ENCODE data around the gene EFHC1. TPM values are rescaled to one million over a fixed set of nuclear protein-coding genes. Genes with fewer than 3 reads are reported as not detected.

The EFHC1 gene
- total RNA-seq, 1 experiment from 2014 or later: 35.3 TPM

DNA sequence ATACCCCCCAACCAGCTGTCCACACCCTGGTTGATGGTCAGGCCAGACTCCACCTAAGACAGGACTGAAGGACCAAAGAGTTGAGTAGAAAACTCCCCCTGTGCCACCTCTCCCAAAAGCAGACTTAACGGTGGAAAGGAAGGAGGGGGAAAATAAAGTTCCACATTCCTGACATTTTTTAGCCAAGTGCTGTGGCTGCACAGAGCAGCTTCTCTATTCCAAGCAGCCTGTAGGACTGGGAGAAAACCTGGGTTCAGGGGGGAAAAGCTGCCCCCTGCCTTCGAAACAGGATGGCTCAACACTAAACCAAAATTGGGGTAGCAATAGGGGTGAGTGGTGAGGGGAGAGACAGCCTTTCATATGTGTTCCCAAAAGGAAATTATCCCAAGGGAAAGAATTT lies 153.2 kb downstream of the EFHC1 start:
- DNase-seq (ENCODE audit: extremely low read depth, low read depth): no peak

Other genes starting within 250 kb of the EFHC1 start
- gene IL17A, start 234.0 kb upstream of the EFHC1 start, total RNA-seq (2014; rRNA removed; shearing (Covaris generic)): not detected in 2 replicates
- not detected in 2 replicates for gene IL17F, start 175.8 kb upstream of the EFHC1 start, total RNA-seq (2014; rRNA removed; shearing (Covaris generic))
- gene MCM3, start 135.6 kb upstream of the EFHC1 start, total RNA-seq (2014; rRNA removed; shearing (Covaris generic)): 32.7 and 35.4 TPM in 2 replicates
- gene PAQR8, start 58.2 kb upstream of the EFHC1 start, total RNA-seq (2014; rRNA removed; shearing (Covaris generic)): 0.74 and 1.1 TPM in 2 replicates
- 12.1 and 13.1 TPM in 2 replicates for gene TRAM2, start 156.7 kb downstream of the EFHC1 start, total RNA-seq (2014; rRNA removed; shearing (Covaris generic))